HPDE6-E6E7 (cell line): Measurements from ENCODE around the gene LYRM4.
"Not testable (repeated sequence)": the region's sequence is repeated elsewhere in the genome, so short reads cannot be mapped to it uniquely, and the experiment has no call there.

Experiments used
- DNase-seq: peaks from one replicate; pipeline ENCODE4 v3.0.0; 2011; ENCODE audit warnings: missing footprints; ENCODE audit errors: extremely low spot score

Gene LYRM4

GRCh38 chr6:5121956-5122355, 138.8 kb downstream of the LYRM4 start:
- DNase-seq = no peak

GRCh38 chr6:5121479-5121878, 139.3 kb downstream of the LYRM4 start:
- DNase-seq = no peak

- DNase-seq = not testable (repeated sequence)
These were observed 140.2 kb downstream of the LYRM4 start for GRCh38 chr6:5120543-5120942.

- no peak for DNase-seq
These were observed 140.7 kb downstream of the LYRM4 start for GRCh38 chr6:5120011-5120410.

GRCh38 chr6:5119090-5119951, 141.4 kb downstream of the LYRM4 start:
- DNase-seq = no peak

GRCh38 chr6:5116243-5116991, 144.3 kb downstream of the LYRM4 start:
- no peak for DNase-seq

- DNase-seq = no peak
These were observed 145.6 kb downstream of the LYRM4 start for GRCh38 chr6:5115168-5115567.

GRCh38 chr6:5113096-5113495, 147.7 kb downstream of the LYRM4 start:
- no peak for DNase-seq

- DNase-seq = peak; percentile 15
These were observed 148.5 kb downstream of the LYRM4 start for GRCh38 chr6:5112066-5112799.

GRCh38 chr6:5111626-5112025, 149.1 kb downstream of the LYRM4 start:
- DNase-seq = no peak

- no peak for DNase-seq
These were observed 150.5 kb downstream of the LYRM4 start for GRCh38 chr6:5110246-5110645.

- no peak for DNase-seq
These were observed 151.3 kb downstream of the LYRM4 start for GRCh38 chr6:5109436-5109835.

GRCh38 chr6:5108536-5109150, 152.1 kb downstream of the LYRM4 start:
- DNase-seq = no peak

GRCh38 chr6:5108068-5108467, 152.7 kb downstream of the LYRM4 start:
- DNase-seq = no peak

GRCh38 chr6:5107341-5107740, 153.4 kb downstream of the LYRM4 start:
- no peak for DNase-seq

GRCh38 chr6:5105146-5105545, 155.6 kb downstream of the LYRM4 start:
- no peak for DNase-seq

GRCh38 chr6:5104667-5105066, 156.1 kb downstream of the LYRM4 start:
- DNase-seq = no peak

GRCh38 chr6:5103250-5103649, 157.5 kb downstream of the LYRM4 start:
- DNase-seq = no peak

- no peak for DNase-seq
These were observed 158.3 kb downstream of the LYRM4 start for GRCh38 chr6:5102267-5102970.

GRCh38 chr6:5100806-5101205, 159.9 kb downstream of the LYRM4 start:
- no peak for DNase-seq

- DNase-seq = no peak
These were observed 161.2 kb downstream of the LYRM4 start for GRCh38 chr6:5099537-5099936.
